B cell (primary cell): ENCODE results near the gene PLCD3. TPM values are rescaled to one million over a fixed set of nuclear protein-coding genes. Genes with fewer than 3 reads are reported as not detected.

Source experiments
- ATAC-seq: fragments of 200-7000 bp; cut with Tn5 transposase; one replicate; pipeline ENCODE4 v1.10.0; 2021; ENCODE audit warnings: low read depth, mild to moderate bottlenecking, moderate number of reproducible peaks, moderate library complexity
- CTCF ChIA-PET: fragments of 350-600 bp; sonication (Branson Sonifier 250); formaldehyde crosslinking; loops from one replicate; lab custom pipeline; 2021; ENCODE audit warnings: antibody characterized with exemption, inconsistent platforms; lab: Charles Lee
- POLR2A ChIA-PET: fragments of 350-600 bp; sonication (Branson Sonifier 250); formaldehyde crosslinking; loops from one replicate; lab custom pipeline; 2021; ENCODE audit warnings: antibody characterized with exemption; lab: Charles Lee
- DNase-seq: peaks from one replicate; pipeline ENCODE4 v3.0.0; 2013
- H2AFZ ChIP-seq: 2 replicates; pipeline ENCODE4 v1.6.1; 2012; ENCODE audit warnings: mild to moderate bottlenecking, low read depth, low read length; ENCODE audit not compliant: insufficient read depth, poor library complexity, severe bottlenecking
- H3K27ac ChIP-seq, 2 donors: 1 replicate in 1 of 2; 2 replicates in 1 of 2; pipeline ENCODE4 v1.5.1; 2012 to 2013; ENCODE audit warnings: low read length in 2 of 2, mild to moderate bottlenecking in 2 of 2, moderate library complexity in 1 of 2
- H3K27me3 ChIP-seq, 4 experiments: fragments of 200-600 bp in 1 of 4; sonication (generic) in 1 of 4; replicated peaks in 1 of 4; 1 replicate in 2 of 4; 2 replicates in 2 of 4; pipeline versions ENCODE4 v1.6.1 to v1.7.0; 2013 to 2016; ENCODE audit warnings: low read length in 3 of 4, mild to moderate bottlenecking in 2 of 4, mixed read lengths in 1 of 4, moderate library complexity in 1 of 4; ENCODE audit not compliant: insufficient read depth in 4 of 4, control insufficient read depth in 3 of 4; ENCODE audit errors: control extremely low read depth in 1 of 4
- H3K36me3 ChIP-seq, 2 experiments: replicated peaks in 1 of 2; 1 replicate in 1 of 2; 2 replicates in 1 of 2; pipeline versions ENCODE4 v1.6.1 to v1.7.1; 2013; ENCODE audit warnings: low read length in 1 of 2; ENCODE audit not compliant: insufficient read depth in 2 of 2, control insufficient read depth in 1 of 2; ENCODE audit errors: control extremely low read depth in 1 of 2, extremely low read depth in 1 of 2
- H3K4me1 ChIP-seq, 2 donors: fragments of 200-600 bp in 1 of 2; sonication (generic) in 1 of 2; 1 replicate in 1 of 2; 2 replicates in 1 of 2; pipeline versions ENCODE4 v1.5.1 to v1.6.1; 2013 to 2017; ENCODE audit warnings: low read length in 2 of 2; ENCODE audit not compliant: control insufficient read depth in 2 of 2, insufficient read depth in 2 of 2
- H3K4me2 ChIP-seq: replicated peaks from 2 replicates; pipeline ENCODE3; 2012; ENCODE audit warnings: mild to moderate bottlenecking, low read depth, low read length; ENCODE audit not compliant: poor library complexity, severe bottlenecking
- H3K4me3 ChIP-seq, 5 experiments: fragments of 200-600 bp in 1 of 5; sonication (generic) in 1 of 5; 1 replicate in 3 of 5; 2 replicates in 2 of 5; pipeline versions ENCODE4 v1.5.1 to v1.7.0; 2011 to 2016; ENCODE audit warnings: low read length in 4 of 5, mild to moderate bottlenecking in 4 of 5, low read depth in 2 of 5, control low read depth in 1 of 5, moderate library complexity in 1 of 5; ENCODE audit not compliant: insufficient read depth in 1 of 5; ENCODE audit errors: control extremely low read depth in 1 of 5, extremely low read depth in 1 of 5
- H3K79me2 ChIP-seq: fragments of 200-600 bp; sonication (generic); one replicate; pipeline ENCODE4 v1.6.0; 2016; ENCODE audit warnings: low read length; ENCODE audit not compliant: control insufficient read depth, insufficient read depth
- H3K9ac ChIP-seq: fragments of 200-600 bp; sonication (generic); 2 replicates; pipeline ENCODE4 v1.6.1; 2017; ENCODE audit warnings: mild to moderate bottlenecking, low read length, moderate library complexity
- H3K9me3 ChIP-seq, 3 donors: one replicate each; pipeline versions ENCODE4 v1.6.1 to v1.7.1; 2013; ENCODE audit warnings: low read length in 2 of 3; ENCODE audit not compliant: control insufficient read depth in 2 of 3, insufficient read depth in 1 of 3; ENCODE audit errors: control extremely low read depth in 1 of 3
- H4K20me1 ChIP-seq: 2 replicates; pipeline ENCODE4 v1.6.0; 2012; ENCODE audit warnings: mild to moderate bottlenecking, low read length; ENCODE audit not compliant: insufficient read depth, control insufficient read depth, poor library complexity, severe bottlenecking
- H3K27ac Mint-ChIP-seq: one replicate; pipeline ENCODE4 v1.8.0; 2021; ENCODE audit warnings: mixed read lengths
- H3K27me3 Mint-ChIP-seq: one replicate; pipeline ENCODE4 v1.8.0; 2021; ENCODE audit warnings: mixed read lengths
- H3K4me1 Mint-ChIP-seq: one replicate; pipeline ENCODE4 v1.8.0; 2021; ENCODE audit warnings: mixed read lengths
- H3K4me3 Mint-ChIP-seq: one replicate; pipeline ENCODE4 v1.8.0; 2021; ENCODE audit warnings: mixed read lengths
- H3K9me3 Mint-ChIP-seq: one replicate; pipeline ENCODE4 v1.8.0; 2022; ENCODE audit warnings: mixed read lengths; ENCODE audit not compliant: insufficient read depth
- EZH2 ChIP-seq: IDR thresholded peaks from 2 replicates; pipeline ENCODE4 v1.6.1; 2012; ENCODE audit warnings: borderline replicate concordance, low read depth, mild to moderate bottlenecking, moderate library complexity, low read length; ENCODE audit not compliant: insufficient read depth, poor library complexity, severe bottlenecking
- WGBS: methylation state at CpG from one replicate; pipeline ENCODE4 v1.1.5; 2013; ENCODE audit warnings: missing lambda C conversion rate; ENCODE audit not compliant: insufficient coverage; 5-methylcytosine and 5-hydroxymethylcytosine counted together
- intact Hi-C: fragments of 100-400 bp; cut with micrococcal nuclease; formaldehyde crosslinking; loops from one replicate; pipeline ENCODE4 v1.10.0; 2022
- polyA plus RNA-seq: library from polyadenylated mRNA; depleted of rRNA; stranded (reverse); fragments of >200 nt; gene quantifications from 2 replicates; pipeline ENCODE4 v1.2.3, GENCODE V29; 2012
- total RNA-seq, 2 donors: library from RNA; stranded (reverse); fragments of 120-200 nt in 1 of 2; gene quantifications; 1 replicate in 1 of 2; 2 replicates in 1 of 2; pipeline versions ENCODE4 v1.2.3 to v1.2.4, GENCODE V29; 2013 to 2022
- TF ChIP-seq, protein P1 (sequence below): fragments of 200-600 bp; IDR thresholded peaks from one replicate; pipeline ENCODE4 v1.8.0; 2022; ENCODE audit warnings: antibody characterized with exemption, mild to moderate bottlenecking

PLCD3 gene
- total and polyA plus RNA-seq, 2 donors (not counting 1 experiment from before 2014, with no cell fraction given): 0.54 to 2.2 TPM

DNA sequence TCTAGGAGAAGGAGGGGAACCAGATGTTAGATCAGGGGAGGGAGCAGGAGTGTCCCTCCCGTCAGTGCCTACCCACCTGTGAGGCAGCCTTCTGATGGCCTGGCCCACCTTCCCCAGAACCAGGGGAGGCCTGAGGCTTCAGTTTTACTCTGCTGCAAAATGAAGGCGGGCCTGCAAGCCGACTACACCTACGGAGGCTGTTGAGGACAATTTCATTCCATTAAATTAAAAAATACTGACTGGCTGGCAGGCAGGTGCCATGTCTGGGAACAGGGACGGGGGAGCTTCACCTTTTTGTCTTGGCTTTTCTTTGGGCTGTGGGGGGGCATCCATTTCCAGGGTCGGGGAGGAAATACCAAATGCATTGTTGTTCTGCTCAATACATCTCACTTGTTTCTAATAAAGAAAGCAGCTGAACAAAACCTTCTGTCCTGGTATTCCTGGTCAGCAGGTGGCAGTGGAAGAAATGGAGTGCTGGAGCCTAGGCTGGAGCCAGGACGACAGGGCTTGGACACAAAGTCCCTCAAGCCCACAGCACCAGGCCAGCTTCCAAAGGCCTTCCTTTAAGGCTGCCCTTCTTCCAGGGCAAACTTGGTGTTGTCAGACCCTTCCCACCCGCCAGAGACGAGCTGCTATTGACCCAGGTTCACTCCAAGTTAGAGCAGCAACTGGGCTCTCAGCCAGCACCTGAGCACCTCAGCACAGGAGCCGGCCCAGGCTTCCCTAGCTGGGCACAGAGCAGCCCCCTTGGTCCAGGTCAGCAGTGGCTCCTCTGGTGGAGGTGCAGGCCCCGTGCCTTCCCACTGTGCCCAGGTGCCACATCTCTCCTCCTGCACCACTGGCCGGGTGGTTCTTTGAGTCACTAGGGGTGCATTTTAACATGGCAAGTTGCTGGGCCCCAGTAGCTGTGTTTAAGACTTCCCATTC, 23.5 kb downstream of the PLCD3 start:
- peaks cover 12% of the 10 kb centered on the region for H3K4me1 Mint-ChIP-seq
- Histone ChIP-seq H3K4me1 (peaks cover 10 to 11% of the 10 kb centered on the region in 2 donors), H3K27me3 (no peaks in the 10 kb centered on the region), H3K36me3 (peaks cover 3 to 42% of the 10 kb centered on the region in 2 experiments), H3K9ac (no peak overlapping the region), H3K4me2 (no peak overlapping the region), H4K20me1 (no peaks in the 10 kb centered on the region), H3K9me3 (no peaks in the 10 kb centered on the region), H2AFZ (no peak overlapping the region), H3K79me2 (no peaks in the 10 kb centered on the region), H3K4me3 (no peak overlapping the region), H3K27ac (no peak overlapping the region)
- CTCF ChIA-PET: interaction anchor here (0.6 to 1.5 kb wide), 2 partner anchors 8 to 10 kb away, joined by 3 to 5 read pairs; no protein-coding TSS in a partner anchor
- no peaks in the 10 kb centered on the region for H3K9me3 Mint-ChIP-seq
- H3K27ac Mint-ChIP-seq: no peak overlapping the region
- ATAC-seq (no peak), DNase-seq (no peak)
- POLR2A ChIA-PET: interaction anchor here (0.5 kb wide), 1 partner anchor 1044 kb away, joined by 7 read pairs; no protein-coding TSS in a partner anchor
- 90% methylated on average over 5 of the region's 12 CpGs for WGBS
- H3K4me3 Mint-ChIP-seq: no peak overlapping the region
- H3K27me3 Mint-ChIP-seq: no peaks in the 10 kb centered on the region
- TF ChIP-seq, protein P1, sequence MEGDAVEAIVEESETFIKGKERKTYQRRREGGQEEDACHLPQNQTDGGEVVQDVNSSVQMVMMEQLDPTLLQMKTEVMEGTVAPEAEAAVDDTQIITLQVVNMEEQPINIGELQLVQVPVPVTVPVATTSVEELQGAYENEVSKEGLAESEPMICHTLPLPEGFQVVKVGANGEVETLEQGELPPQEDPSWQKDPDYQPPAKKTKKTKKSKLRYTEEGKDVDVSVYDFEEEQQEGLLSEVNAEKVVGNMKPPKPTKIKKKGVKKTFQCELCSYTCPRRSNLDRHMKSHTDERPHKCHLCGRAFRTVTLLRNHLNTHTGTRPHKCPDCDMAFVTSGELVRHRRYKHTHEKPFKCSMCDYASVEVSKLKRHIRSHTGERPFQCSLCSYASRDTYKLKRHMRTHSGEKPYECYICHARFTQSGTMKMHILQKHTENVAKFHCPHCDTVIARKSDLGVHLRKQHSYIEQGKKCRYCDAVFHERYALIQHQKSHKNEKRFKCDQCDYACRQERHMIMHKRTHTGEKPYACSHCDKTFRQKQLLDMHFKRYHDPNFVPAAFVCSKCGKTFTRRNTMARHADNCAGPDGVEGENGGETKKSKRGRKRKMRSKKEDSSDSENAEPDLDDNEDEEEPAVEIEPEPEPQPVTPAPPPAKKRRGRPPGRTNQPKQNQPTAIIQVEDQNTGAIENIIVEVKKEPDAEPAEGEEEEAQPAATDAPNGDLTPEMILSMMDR: no peak
- TF ChIP-seq EZH2: no peak
- intact Hi-C loops: no loop called here

DNA sequence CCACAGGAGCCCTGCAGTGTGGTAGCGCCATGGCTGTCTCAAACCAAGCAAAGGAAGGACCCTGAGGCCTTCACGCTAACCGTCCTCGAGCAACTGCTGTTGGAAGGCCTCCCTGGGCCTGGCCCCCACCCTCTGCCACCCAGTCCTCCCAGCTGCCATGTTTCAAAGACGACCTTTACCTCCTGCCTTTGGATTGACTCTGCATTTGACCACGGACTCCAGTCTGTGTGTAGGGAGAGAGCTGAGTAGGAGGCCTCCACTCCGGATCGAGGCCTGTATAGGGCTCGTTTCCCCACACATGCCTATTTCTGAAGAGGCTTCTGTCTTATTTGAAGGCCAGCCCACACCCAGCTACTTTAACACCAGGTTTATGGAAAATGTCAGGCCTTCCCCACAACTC, 24.3 kb downstream of the PLCD3 start:
- H2AFZ ChIP-seq: no peak overlapping the region
- Mint-ChIP-seq H3K27ac (peak overlapping the region; percentile 50), H3K4me1 (peaks cover 12% of the 10 kb centered on the region), H3K27me3 (no peaks in the 10 kb centered on the region), H3K9me3 (no peaks in the 10 kb centered on the region), H3K4me3 (no peak overlapping the region)
- CTCF ChIA-PET: interaction anchor here (0.5 to 1.5 kb wide), 3 partner anchors 9 to 18 kb away, joined by 3 to 5 read pairs (median 4); no protein-coding TSS in a partner anchor
- H3K9ac ChIP-seq: no peak overlapping the region
- H3K36me3 ChIP-seq: peaks cover 3 to 50% of the 10 kb centered on the region in 2 experiments
- intact Hi-C loops: no loop called here
- H3K4me1 ChIP-seq: peaks cover 10 to 11% of the 10 kb centered on the region in 2 donors
- H3K27me3 ChIP-seq: no peaks in the 10 kb centered on the region
- no peaks in the 10 kb centered on the region for H3K9me3 ChIP-seq
- H3K4me2 ChIP-seq: no peak overlapping the region
- TF ChIP-seq EZH2: no peak
- TF ChIP-seq, protein P1: no peak
- WGBS: 92% methylated on average over 2 of the region's 9 CpGs
- no peaks in the 10 kb centered on the region for H3K79me2 ChIP-seq
- ATAC-seq: no peak
- H4K20me1 ChIP-seq: no peaks in the 10 kb centered on the region
- no peak overlapping the region for H3K27ac ChIP-seq
- DNase-seq: no peak
- POLR2A ChIA-PET: no interaction called here
- no peak overlapping the region for H3K4me3 ChIP-seq
